SU-DHL-6 (cell line): ENCODE results near the gene ABCA13.

Experiments used
- EZH2phosphoT487 ChIP-seq: fragments of 200-600 bp; sonication (generic), shearing (Covaris generic); conservative IDR thresholded peaks from 2 replicates; pipeline ENCODE4 v1.6.1; 2018; ENCODE audit warnings: mild to moderate bottlenecking, antibody characterized with exemption, low read length, moderate library complexity, mixed read lengths
- TF ChIP-seq, protein P1 (sequence below): fragments of 200-600 bp; sonication (generic); IDR thresholded peaks from one replicate; pipeline ENCODE4 v1.5.1; 2017; ENCODE audit warnings: antibody characterized with exemption, mild to moderate bottlenecking, low read length, moderate library complexity; ENCODE audit not compliant: insufficient read depth, poor library complexity, severe bottlenecking

DNA sequence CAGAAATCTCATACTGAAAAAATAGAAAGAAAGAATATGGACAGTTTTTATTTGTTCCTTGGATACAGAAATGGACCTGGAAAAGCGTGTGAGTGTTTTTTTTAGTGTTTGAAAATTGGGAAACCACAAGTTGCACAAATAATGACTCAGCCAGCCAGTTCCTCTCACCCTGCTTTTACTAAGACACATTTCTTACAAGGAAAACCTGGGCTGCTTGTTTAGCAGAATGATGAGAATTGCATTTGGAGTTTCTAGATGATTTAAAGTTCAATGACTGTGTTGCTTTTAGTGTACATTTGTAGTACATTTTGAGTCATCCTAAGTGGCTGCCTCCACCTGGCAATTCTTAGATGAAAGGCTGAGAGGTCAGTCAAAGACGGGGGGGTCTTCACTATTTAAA lies 218.7 kb downstream of the ABCA13 start:
- TF ChIP-seq, protein P1, sequence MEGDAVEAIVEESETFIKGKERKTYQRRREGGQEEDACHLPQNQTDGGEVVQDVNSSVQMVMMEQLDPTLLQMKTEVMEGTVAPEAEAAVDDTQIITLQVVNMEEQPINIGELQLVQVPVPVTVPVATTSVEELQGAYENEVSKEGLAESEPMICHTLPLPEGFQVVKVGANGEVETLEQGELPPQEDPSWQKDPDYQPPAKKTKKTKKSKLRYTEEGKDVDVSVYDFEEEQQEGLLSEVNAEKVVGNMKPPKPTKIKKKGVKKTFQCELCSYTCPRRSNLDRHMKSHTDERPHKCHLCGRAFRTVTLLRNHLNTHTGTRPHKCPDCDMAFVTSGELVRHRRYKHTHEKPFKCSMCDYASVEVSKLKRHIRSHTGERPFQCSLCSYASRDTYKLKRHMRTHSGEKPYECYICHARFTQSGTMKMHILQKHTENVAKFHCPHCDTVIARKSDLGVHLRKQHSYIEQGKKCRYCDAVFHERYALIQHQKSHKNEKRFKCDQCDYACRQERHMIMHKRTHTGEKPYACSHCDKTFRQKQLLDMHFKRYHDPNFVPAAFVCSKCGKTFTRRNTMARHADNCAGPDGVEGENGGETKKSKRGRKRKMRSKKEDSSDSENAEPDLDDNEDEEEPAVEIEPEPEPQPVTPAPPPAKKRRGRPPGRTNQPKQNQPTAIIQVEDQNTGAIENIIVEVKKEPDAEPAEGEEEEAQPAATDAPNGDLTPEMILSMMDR: no peak
- no peak for TF ChIP-seq EZH2phosphoT487
